Body of pancreas (tissue), 4 donors: ENCODE results near the gene TANC1.

ENCODE experiments used
- POLR2A ChIP-seq, 3 donors: fragments of 450-650 bp; IDR thresholded peaks; one replicate each; pipeline ENCODE4 v1.6.1; 2016; ENCODE audit warnings: antibody characterized with exemption in 3 of 3, mild to moderate bottlenecking in 2 of 3
- TF ChIP-seq, protein P1 (sequence below), 7 experiments: fragments of 450-650 bp in 4 of 7; fragments of 200-600 bp in 3 of 7; sonication (generic) in 3 of 7; IDR thresholded peaks; one replicate each; pipeline ENCODE4 v1.5.1; 2016 to 2019; ENCODE audit warnings: antibody characterized with exemption in 7 of 7

DNA sequence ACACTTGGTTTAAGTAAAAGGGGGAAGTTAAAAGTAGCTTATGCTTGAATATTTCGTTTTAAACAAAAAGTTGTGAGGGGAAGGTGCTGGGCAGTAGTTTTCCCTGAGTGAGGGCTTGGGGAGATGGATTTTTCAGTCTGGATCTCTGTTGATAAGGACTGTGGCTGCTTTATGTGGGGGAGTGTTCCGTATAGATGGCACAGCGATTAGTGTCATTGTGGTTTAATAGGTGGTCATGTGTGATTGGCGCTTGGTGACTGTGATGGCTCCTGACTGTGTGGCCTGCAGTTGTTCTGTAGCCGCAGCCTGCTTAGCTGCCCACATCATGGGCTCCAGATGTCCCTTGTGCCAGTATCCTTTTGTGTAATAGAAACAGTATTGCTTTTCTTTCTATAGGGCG is 161.9 kb downstream of the TANC1 start:
- TF ChIP-seq, protein P1, sequence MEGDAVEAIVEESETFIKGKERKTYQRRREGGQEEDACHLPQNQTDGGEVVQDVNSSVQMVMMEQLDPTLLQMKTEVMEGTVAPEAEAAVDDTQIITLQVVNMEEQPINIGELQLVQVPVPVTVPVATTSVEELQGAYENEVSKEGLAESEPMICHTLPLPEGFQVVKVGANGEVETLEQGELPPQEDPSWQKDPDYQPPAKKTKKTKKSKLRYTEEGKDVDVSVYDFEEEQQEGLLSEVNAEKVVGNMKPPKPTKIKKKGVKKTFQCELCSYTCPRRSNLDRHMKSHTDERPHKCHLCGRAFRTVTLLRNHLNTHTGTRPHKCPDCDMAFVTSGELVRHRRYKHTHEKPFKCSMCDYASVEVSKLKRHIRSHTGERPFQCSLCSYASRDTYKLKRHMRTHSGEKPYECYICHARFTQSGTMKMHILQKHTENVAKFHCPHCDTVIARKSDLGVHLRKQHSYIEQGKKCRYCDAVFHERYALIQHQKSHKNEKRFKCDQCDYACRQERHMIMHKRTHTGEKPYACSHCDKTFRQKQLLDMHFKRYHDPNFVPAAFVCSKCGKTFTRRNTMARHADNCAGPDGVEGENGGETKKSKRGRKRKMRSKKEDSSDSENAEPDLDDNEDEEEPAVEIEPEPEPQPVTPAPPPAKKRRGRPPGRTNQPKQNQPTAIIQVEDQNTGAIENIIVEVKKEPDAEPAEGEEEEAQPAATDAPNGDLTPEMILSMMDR (IDR thresholded peaks at IDR 0.05), result no peak
- TF ChIP-seq POLR2A (IDR thresholded peaks at IDR 0.05), result no peak
